B cell (primary cell): Measurements from ENCODE around the gene CYP27A1. TPM values are rescaled to one million over a fixed set of nuclear protein-coding genes. Genes with fewer than 3 reads are reported as not detected.
"Not testable (repeated sequence)": the region's sequence is repeated elsewhere in the genome, so short reads cannot be mapped to it uniquely, and the experiment has no call there.

Experiments
- ATAC-seq: fragments of 200-7000 bp; cut with Tn5 transposase; one replicate; pipeline ENCODE4 v1.10.0; 2021; ENCODE audit warnings: low read depth, mild to moderate bottlenecking, moderate number of reproducible peaks, moderate library complexity
- CTCF ChIA-PET: fragments of 350-600 bp; sonication (Branson Sonifier 250); formaldehyde crosslinking; loops from one replicate; lab custom pipeline; 2021; ENCODE audit warnings: antibody characterized with exemption, inconsistent platforms; lab: Charles Lee
- POLR2A ChIA-PET: fragments of 350-600 bp; sonication (Branson Sonifier 250); formaldehyde crosslinking; loops from one replicate; lab custom pipeline; 2021; ENCODE audit warnings: antibody characterized with exemption; lab: Charles Lee
- DNase-seq: peaks from one replicate; pipeline ENCODE4 v3.0.0; 2013
- H2AFZ ChIP-seq: 2 replicates; pipeline ENCODE4 v1.6.1; 2012; ENCODE audit warnings: mild to moderate bottlenecking, low read depth, low read length; ENCODE audit not compliant: insufficient read depth, poor library complexity, severe bottlenecking
- H3K27ac ChIP-seq, 2 donors: 1 replicate in 1 of 2; 2 replicates in 1 of 2; pipeline ENCODE4 v1.5.1; 2012 to 2013; ENCODE audit warnings: low read length in 2 of 2, mild to moderate bottlenecking in 2 of 2, moderate library complexity in 1 of 2
- H3K27me3 ChIP-seq, 4 experiments: fragments of 200-600 bp in 1 of 4; sonication (generic) in 1 of 4; replicated peaks in 1 of 4; 1 replicate in 2 of 4; 2 replicates in 2 of 4; pipeline versions ENCODE4 v1.6.1 to v1.7.0; 2013 to 2016; ENCODE audit warnings: low read length in 3 of 4, mild to moderate bottlenecking in 2 of 4, mixed read lengths in 1 of 4, moderate library complexity in 1 of 4; ENCODE audit not compliant: insufficient read depth in 4 of 4, control insufficient read depth in 3 of 4; ENCODE audit errors: control extremely low read depth in 1 of 4
- H3K36me3 ChIP-seq, 2 experiments: replicated peaks in 1 of 2; 1 replicate in 1 of 2; 2 replicates in 1 of 2; pipeline versions ENCODE4 v1.6.1 to v1.7.1; 2013; ENCODE audit warnings: low read length in 1 of 2; ENCODE audit not compliant: insufficient read depth in 2 of 2, control insufficient read depth in 1 of 2; ENCODE audit errors: control extremely low read depth in 1 of 2, extremely low read depth in 1 of 2
- H3K4me1 ChIP-seq, 2 donors: fragments of 200-600 bp in 1 of 2; sonication (generic) in 1 of 2; 1 replicate in 1 of 2; 2 replicates in 1 of 2; pipeline versions ENCODE4 v1.5.1 to v1.6.1; 2013 to 2017; ENCODE audit warnings: low read length in 2 of 2; ENCODE audit not compliant: control insufficient read depth in 2 of 2, insufficient read depth in 2 of 2
- H3K4me2 ChIP-seq: replicated peaks from 2 replicates; pipeline ENCODE3; 2012; ENCODE audit warnings: mild to moderate bottlenecking, low read depth, low read length; ENCODE audit not compliant: poor library complexity, severe bottlenecking
- H3K4me3 ChIP-seq, 5 experiments: fragments of 200-600 bp in 1 of 5; sonication (generic) in 1 of 5; 1 replicate in 3 of 5; 2 replicates in 2 of 5; pipeline versions ENCODE4 v1.5.1 to v1.7.0; 2011 to 2016; ENCODE audit warnings: low read length in 4 of 5, mild to moderate bottlenecking in 4 of 5, low read depth in 2 of 5, control low read depth in 1 of 5, moderate library complexity in 1 of 5; ENCODE audit not compliant: insufficient read depth in 1 of 5; ENCODE audit errors: control extremely low read depth in 1 of 5, extremely low read depth in 1 of 5
- H3K79me2 ChIP-seq: fragments of 200-600 bp; sonication (generic); one replicate; pipeline ENCODE4 v1.6.0; 2016; ENCODE audit warnings: low read length; ENCODE audit not compliant: control insufficient read depth, insufficient read depth
- H3K9ac ChIP-seq: fragments of 200-600 bp; sonication (generic); 2 replicates; pipeline ENCODE4 v1.6.1; 2017; ENCODE audit warnings: mild to moderate bottlenecking, low read length, moderate library complexity
- H3K9me3 ChIP-seq, 3 donors: one replicate each; pipeline versions ENCODE4 v1.6.1 to v1.7.1; 2013; ENCODE audit warnings: low read length in 2 of 3; ENCODE audit not compliant: control insufficient read depth in 2 of 3, insufficient read depth in 1 of 3; ENCODE audit errors: control extremely low read depth in 1 of 3
- H4K20me1 ChIP-seq: 2 replicates; pipeline ENCODE4 v1.6.0; 2012; ENCODE audit warnings: mild to moderate bottlenecking, low read length; ENCODE audit not compliant: insufficient read depth, control insufficient read depth, poor library complexity, severe bottlenecking
- H3K27ac Mint-ChIP-seq: one replicate; pipeline ENCODE4 v1.8.0; 2021; ENCODE audit warnings: mixed read lengths
- H3K27me3 Mint-ChIP-seq: one replicate; pipeline ENCODE4 v1.8.0; 2021; ENCODE audit warnings: mixed read lengths
- H3K4me1 Mint-ChIP-seq: one replicate; pipeline ENCODE4 v1.8.0; 2021; ENCODE audit warnings: mixed read lengths
- H3K4me3 Mint-ChIP-seq: one replicate; pipeline ENCODE4 v1.8.0; 2021; ENCODE audit warnings: mixed read lengths
- H3K9me3 Mint-ChIP-seq: one replicate; pipeline ENCODE4 v1.8.0; 2022; ENCODE audit warnings: mixed read lengths; ENCODE audit not compliant: insufficient read depth
- EZH2 ChIP-seq: IDR thresholded peaks from 2 replicates; pipeline ENCODE4 v1.6.1; 2012; ENCODE audit warnings: borderline replicate concordance, low read depth, mild to moderate bottlenecking, moderate library complexity, low read length; ENCODE audit not compliant: insufficient read depth, poor library complexity, severe bottlenecking
- WGBS: methylation state at CpG from one replicate; pipeline ENCODE4 v1.1.5; 2013; ENCODE audit warnings: missing lambda C conversion rate; ENCODE audit not compliant: insufficient coverage; 5-methylcytosine and 5-hydroxymethylcytosine counted together
- intact Hi-C: fragments of 100-400 bp; cut with micrococcal nuclease; formaldehyde crosslinking; loops from one replicate; pipeline ENCODE4 v1.10.0; 2022
- polyA plus RNA-seq: library from polyadenylated mRNA; depleted of rRNA; stranded (reverse); fragments of >200 nt; gene quantifications from 2 replicates; pipeline ENCODE4 v1.2.3, GENCODE V29; 2012
- total RNA-seq, 2 donors: library from RNA; stranded (reverse); fragments of 120-200 nt in 1 of 2; gene quantifications; 1 replicate in 1 of 2; 2 replicates in 1 of 2; pipeline versions ENCODE4 v1.2.3 to v1.2.4, GENCODE V29; 2013 to 2022
- TF ChIP-seq, protein P1 (sequence below): fragments of 200-600 bp; IDR thresholded peaks from one replicate; pipeline ENCODE4 v1.8.0; 2022; ENCODE audit warnings: antibody characterized with exemption, mild to moderate bottlenecking

CYP27A1 gene
- total and polyA plus RNA-seq, 2 donors (not counting 1 experiment from before 2014, with no cell fraction given) = 0.39 to 1.1 TPM

DNA sequence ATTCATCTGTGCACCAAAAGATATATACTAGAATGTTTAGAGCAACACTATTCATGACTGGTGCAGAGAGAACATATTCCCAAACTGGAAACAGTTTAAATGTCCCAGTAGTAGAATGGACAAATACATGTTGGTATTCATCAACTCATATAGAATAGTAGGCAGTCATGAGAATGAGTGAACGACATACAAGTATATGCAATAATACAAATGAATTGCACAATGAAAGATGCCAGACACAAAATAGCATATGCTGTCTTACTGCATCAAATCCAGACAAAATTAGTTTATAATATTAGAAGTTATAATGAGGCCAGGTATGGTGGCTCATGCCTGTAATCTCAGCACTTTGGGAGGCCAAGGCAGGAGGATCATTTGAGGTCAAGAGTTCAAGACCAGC, 57.9 kb downstream of the CYP27A1 start:
- H3K9me3 Mint-ChIP-seq = peaks cover 9% of the 10 kb centered on the region
- Histone ChIP-seq H3K27ac (no peak overlapping the region), H3K79me2 (no peaks in the 10 kb centered on the region), H3K9ac (no peak overlapping the region), H3K36me3 (no peaks in the 10 kb centered on the region), H3K4me2 (no peak overlapping the region), H3K27me3 (peaks cover 0 to 22% (median 12%) of the 10 kb centered on the region in 4 experiments), H3K4me3 (no peak overlapping the region), H3K9me3 (peaks cover 0 to 5% (median 4%) of the 10 kb centered on the region in 3 donors), H4K20me1 (no peaks in the 10 kb centered on the region), H2AFZ (no peak overlapping the region), H3K4me1 (no peaks in the 10 kb centered on the region)
- no peak overlapping the region for H3K27ac Mint-ChIP-seq
- peaks cover 56% of the 10 kb centered on the region for H3K27me3 Mint-ChIP-seq
- DNase-seq (no peak), ATAC-seq (no peak)
- ChIA-PET POLR2A (no interaction called here), CTCF (no interaction called here)
- no CpG with 5 or more reads among the region's 1 CpG for WGBS
- TF ChIP-seq, protein P1, sequence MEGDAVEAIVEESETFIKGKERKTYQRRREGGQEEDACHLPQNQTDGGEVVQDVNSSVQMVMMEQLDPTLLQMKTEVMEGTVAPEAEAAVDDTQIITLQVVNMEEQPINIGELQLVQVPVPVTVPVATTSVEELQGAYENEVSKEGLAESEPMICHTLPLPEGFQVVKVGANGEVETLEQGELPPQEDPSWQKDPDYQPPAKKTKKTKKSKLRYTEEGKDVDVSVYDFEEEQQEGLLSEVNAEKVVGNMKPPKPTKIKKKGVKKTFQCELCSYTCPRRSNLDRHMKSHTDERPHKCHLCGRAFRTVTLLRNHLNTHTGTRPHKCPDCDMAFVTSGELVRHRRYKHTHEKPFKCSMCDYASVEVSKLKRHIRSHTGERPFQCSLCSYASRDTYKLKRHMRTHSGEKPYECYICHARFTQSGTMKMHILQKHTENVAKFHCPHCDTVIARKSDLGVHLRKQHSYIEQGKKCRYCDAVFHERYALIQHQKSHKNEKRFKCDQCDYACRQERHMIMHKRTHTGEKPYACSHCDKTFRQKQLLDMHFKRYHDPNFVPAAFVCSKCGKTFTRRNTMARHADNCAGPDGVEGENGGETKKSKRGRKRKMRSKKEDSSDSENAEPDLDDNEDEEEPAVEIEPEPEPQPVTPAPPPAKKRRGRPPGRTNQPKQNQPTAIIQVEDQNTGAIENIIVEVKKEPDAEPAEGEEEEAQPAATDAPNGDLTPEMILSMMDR = no peak
- TF ChIP-seq EZH2 = no peak
- H3K4me1 Mint-ChIP-seq = no peaks in the 10 kb centered on the region
- intact Hi-C loops = no loop called here
- H3K4me3 Mint-ChIP-seq = no peak overlapping the region

DNA sequence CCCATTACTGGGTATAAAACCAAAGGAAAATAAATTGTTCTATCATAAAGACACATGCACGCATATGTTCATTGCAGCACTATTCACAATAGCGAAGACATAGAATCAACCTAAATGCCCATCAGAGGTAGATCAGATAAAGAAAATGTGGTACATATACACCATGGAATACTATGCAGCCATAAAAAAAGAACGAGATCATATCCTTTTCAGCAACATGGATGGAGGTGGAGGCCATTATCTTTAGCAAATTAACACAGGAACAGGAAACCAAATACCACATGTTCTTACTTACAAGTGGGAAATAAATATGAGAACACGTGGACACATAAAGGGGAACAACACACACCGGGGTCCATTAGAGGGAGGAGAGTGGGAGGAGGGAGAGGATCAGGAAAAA, 62.4 kb downstream of the CYP27A1 start:
- H3K9me3 ChIP-seq = peaks cover 0 to 14% (median 0%) of the 10 kb centered on the region in 3 donors
- H3K4me2 ChIP-seq, CTCF ChIA-PET, H3K27ac ChIP-seq, H2AFZ ChIP-seq, ATAC-seq, H3K4me3 ChIP-seq, H3K9me3 Mint-ChIP-seq, intact Hi-C loops, H3K79me2 ChIP-seq, POLR2A ChIA-PET, H3K4me1 Mint-ChIP-seq, DNase-seq, H3K27ac Mint-ChIP-seq, H3K9ac ChIP-seq, H4K20me1 ChIP-seq, H3K4me1 ChIP-seq, H3K4me3 Mint-ChIP-seq, H3K36me3 ChIP-seq: not testable (repeated sequence)
- WGBS = no CpG with 5 or more reads among the region's 5 CpGs
- H3K27me3 ChIP-seq = peaks cover 0 to 20% (median 5%) of the 10 kb centered on the region in 4 experiments
- H3K27me3 Mint-ChIP-seq = peaks cover 35% of the 10 kb centered on the region

DNA sequence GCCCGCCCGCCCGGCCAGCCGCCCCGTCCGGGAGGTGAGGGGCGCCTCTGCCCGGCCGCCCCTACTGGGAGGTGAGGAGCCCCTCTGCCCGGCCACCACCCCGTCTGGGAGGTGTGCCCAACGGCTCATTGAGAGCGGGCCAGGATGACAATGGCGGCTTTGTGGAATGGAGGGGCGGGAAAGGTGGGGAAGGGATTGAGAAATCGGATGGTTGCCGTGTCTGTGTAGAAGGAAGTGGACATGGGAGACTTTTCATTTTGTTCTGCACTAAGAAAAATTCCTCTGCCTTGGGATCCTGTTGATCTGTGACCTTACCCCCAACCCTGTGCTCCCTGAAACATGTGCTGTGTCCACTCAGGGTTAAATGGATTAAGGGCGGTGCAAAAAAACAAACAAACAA, 65.0 kb downstream of the CYP27A1 start:
- peaks cover 0 to 11% (median 0%) of the 10 kb centered on the region in 3 donors for H3K9me3 ChIP-seq
- WGBS = no CpG with 5 or more reads among the region's 18 CpGs
- peaks cover 0 to 24% (median 7%) of the 10 kb centered on the region in 4 experiments for H3K27me3 ChIP-seq
- POLR2A ChIA-PET, H3K4me3 Mint-ChIP-seq, H3K27ac ChIP-seq, DNase-seq, H3K4me3 ChIP-seq, ATAC-seq, H3K4me1 Mint-ChIP-seq, H3K36me3 ChIP-seq, H3K4me1 ChIP-seq, H3K79me2 ChIP-seq, H3K9ac ChIP-seq, H3K9me3 Mint-ChIP-seq, H2AFZ ChIP-seq, H3K4me2 ChIP-seq, H4K20me1 ChIP-seq, H3K27ac Mint-ChIP-seq: not testable (repeated sequence)
- intact Hi-C loops = loop anchor here (5.0 kb wide), 2 partner anchors 135 to 545 kb away; partner anchors contain the start of gene TTLL4
- CTCF ChIA-PET = interaction anchor here (0.6 to 2.6 kb wide), 18 partner anchors 12 to 545 kb away, joined by 3 to 37 read pairs (median 4); partner anchors contain the start of genes BCS1L, RNF25, STK36 and TTLL4
- peaks cover 30% of the 10 kb centered on the region for H3K27me3 Mint-ChIP-seq
